ENCODE results near the gene SCN10A. TPM values are rescaled to one million over a fixed set of nuclear protein-coding genes. Genes with fewer than 3 reads are reported as not detected.

The SCN10A gene
- total RNA-seq (ENCODE audit: low replicate concordance) = not detected in 2 replicates

GRCh38 chr3:38816026-38816425 is at the start of gene SCN10A:
SCN10A (minus strand) TSS chr3:38816217; CDS start chr3:38794010, 22,207 bp downstream.

DNA sequence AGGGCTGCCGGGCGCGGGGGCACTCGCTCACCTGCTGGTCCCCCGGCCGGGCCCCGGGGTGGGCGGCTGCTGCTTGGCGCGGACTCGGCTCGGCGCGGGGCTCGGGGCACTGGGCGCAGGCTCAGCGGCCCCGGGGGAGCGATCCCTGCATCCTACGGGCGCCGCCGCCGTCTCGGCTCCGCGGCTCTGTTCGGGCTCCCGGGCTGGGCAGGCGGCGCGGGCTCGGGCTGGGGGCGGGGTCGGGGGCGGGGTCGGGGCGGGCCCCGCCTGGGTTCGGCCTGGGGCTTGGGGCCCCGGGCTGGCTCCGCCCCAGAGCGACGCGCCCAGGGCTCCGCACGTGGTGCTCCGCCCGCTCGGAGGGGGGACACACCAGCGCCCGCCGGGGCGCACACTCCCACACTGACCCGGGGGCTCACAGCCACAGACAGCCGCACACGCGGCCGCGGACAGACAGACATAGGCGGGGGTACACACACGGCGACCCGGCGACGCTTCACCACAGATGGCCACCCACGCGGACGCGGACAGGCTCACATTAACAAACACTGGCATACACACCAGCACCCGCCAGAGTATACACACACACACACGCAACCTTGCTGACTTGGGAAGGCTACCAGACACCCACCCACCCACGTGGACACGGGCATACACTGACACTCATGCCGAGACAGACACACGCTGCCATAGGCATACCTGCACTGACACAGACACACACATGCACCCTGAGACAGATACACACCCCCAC is 166.3 kb downstream of the SCN10A start, which contains the start of gene SCN5A:
Gene SCN5A (minus strand): TSS at position 188 of the 748 bp plus-strand sequence. CDS start 16,380 bp downstream, outside the sequence.

Other genes starting within 250 kb of the SCN10A start
- gene SCN5A, start 166.5 kb downstream of the SCN10A start, total RNA-seq (ENCODE audit: low replicate concordance) = 0.08 TPM in 1 of 2 replicates, not detected in the other
- gene SCN11A, start 235.7 kb upstream of the SCN10A start, total RNA-seq (ENCODE audit: low replicate concordance) = under 0.01 TPM in 1 of 2 replicates, not detected in the other
- 27.3 and 39.7 TPM in 2 replicates for gene WDR48, start 235.8 kb upstream of the SCN10A start, total RNA-seq (ENCODE audit: low replicate concordance)

All from smooth muscle cell of the coronary artery (primary cell).